ENCODE data around the gene TANC1. TPM values are rescaled to one million over a fixed set of nuclear protein-coding genes. Genes with fewer than 3 reads are reported as not detected.

Gene TANC1
- total and polyA plus RNA-seq, 12 donors: 17.8 to 90.5 (median 70.0) TPM

DNA sequence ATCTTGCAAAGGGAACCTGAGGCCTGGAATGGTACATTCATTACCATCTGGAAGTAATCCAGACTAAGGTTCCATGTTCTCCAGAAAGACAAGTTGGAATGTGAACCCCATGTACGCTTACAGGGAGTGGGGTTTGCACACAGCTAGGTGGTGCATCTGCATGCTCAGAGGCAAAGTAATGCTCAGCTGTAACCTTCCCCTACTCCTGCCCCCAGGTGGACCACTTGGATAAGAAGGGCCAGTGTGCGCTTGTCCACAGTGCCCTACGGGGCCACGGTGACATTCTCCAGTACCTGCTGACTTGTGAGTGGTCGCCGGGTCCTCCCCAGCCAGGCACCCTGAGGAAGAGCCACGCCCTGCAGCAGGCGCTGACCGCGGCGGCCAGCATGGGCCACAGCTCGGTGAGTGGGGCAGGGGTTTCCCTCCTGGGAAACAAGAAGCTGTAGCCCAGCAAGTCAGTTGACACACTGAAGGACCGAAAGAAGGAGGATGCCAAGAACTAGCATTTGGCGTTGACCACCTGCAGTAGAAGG is 228.0 kb downstream of the TANC1 start:
- Histone ChIP-seq H3K4me3 (no peak overlapping the region), H3K27me3 (no peaks in the 10 kb centered on the region), H3K27ac (peak overlapping the region in 6 of 10 donors; percentile 31 to 72 (median 62)), H3K4me1 (peaks cover 0 to 66% (median 40%) of the 10 kb centered on the region in 9 donors), H3K9me3 (no peaks in the 10 kb centered on the region), H3K36me3 (peaks cover 0 to 91% (median 9%) of the 10 kb centered on the region in 9 donors)
- intact Hi-C loops (cut with DNase I): loop anchor here in 1 of 10 donors (5.0 kb wide), 1 partner anchor 64 kb away; no protein-coding TSS in a partner anchor
- WGBS, 2 donors: 93 to 96% methylated on average over 14 of the region's 14 CpGs
- ATAC-seq: peak in 3 of 8 donors; percentile 8 to 42 (median 24)
- DNase-seq: no peak
- TF ChIP-seq, protein P1, sequence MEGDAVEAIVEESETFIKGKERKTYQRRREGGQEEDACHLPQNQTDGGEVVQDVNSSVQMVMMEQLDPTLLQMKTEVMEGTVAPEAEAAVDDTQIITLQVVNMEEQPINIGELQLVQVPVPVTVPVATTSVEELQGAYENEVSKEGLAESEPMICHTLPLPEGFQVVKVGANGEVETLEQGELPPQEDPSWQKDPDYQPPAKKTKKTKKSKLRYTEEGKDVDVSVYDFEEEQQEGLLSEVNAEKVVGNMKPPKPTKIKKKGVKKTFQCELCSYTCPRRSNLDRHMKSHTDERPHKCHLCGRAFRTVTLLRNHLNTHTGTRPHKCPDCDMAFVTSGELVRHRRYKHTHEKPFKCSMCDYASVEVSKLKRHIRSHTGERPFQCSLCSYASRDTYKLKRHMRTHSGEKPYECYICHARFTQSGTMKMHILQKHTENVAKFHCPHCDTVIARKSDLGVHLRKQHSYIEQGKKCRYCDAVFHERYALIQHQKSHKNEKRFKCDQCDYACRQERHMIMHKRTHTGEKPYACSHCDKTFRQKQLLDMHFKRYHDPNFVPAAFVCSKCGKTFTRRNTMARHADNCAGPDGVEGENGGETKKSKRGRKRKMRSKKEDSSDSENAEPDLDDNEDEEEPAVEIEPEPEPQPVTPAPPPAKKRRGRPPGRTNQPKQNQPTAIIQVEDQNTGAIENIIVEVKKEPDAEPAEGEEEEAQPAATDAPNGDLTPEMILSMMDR (IDR thresholded peaks at IDR 0.05): no peak

DNA sequence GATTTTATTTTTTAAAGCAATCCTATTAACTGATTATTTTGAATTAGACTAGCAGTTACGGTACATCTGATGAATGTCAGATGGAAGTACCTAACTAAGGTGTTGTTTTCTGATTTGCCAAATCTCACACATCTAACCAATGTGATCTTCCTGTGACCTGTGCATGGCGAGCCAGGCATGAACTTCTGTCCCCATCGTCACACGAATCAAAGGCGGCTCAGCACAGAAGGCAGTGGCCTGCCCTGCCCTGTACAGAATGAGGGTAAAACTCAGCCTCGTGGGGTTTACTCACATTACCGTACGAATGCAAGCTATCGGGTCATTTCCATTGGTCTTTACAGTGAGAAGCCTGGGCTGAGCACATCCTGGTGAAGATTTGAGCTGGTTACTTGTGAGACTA is 230.8 kb downstream of the TANC1 start:
- intact Hi-C loops (cut with DNase I): loop anchor here in 1 of 10 donors (5.0 kb wide), 1 partner anchor 67 kb away; no protein-coding TSS in a partner anchor
- WGBS, 2 donors: 82 to 85% methylated on average over 9 of the region's 9 CpGs
- H3K36me3 ChIP-seq: peaks cover 0 to 86% (median 9%) of the 10 kb centered on the region in 9 donors
- DNase-seq (no peak), ATAC-seq (no peak)
- no peaks in the 10 kb centered on the region for H3K9me3 ChIP-seq
- H3K4me3 ChIP-seq: no peak overlapping the region
- TF ChIP-seq, protein P1 (IDR thresholded peaks at IDR 0.05): no peak
- H3K27me3 ChIP-seq: no peaks in the 10 kb centered on the region
- peaks cover 0 to 80% (median 53%) of the 10 kb centered on the region in 9 donors for H3K4me1 ChIP-seq
- H3K27ac ChIP-seq: peak overlapping the region in 7 of 10 donors; percentile 21 to 74 (median 45)

DNA sequence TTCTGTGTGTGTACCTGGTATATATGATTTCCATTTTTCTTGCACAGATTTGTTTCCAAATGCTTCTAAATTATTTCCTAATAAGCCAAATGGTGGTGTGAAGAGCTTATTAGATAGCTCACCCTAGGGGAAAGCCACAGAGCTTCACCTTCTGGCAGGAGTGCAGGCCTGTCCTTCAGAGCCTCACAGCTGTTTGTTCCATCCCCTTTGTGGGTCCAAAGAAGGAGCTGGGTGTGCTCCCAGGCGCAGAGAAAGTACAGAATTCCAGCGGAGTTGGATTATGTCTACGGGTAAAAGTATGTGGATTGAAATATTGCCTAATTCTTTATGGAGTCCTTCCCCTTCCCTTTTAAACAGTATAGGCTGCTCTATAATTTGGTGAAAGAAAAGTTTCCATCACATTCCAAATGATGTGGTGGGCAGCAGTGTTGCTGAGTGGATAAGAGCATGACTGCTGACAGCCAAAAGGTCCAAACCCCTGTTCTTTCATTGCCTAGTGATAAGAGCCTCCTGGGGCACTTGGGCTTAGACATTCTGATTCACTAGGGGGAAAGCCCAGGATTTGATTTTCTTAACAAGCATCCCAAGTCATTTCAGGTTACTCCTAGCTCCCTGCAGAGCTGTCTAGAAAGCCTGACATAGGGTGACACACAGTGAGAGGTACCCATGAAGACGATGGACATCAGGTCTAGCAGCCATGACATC is 231.5 kb downstream of the TANC1 start:
- TF ChIP-seq, protein P1 (IDR thresholded peaks at IDR 0.05): no peak
- peaks cover 0 to 86% (median 12%) of the 10 kb centered on the region in 9 donors for H3K36me3 ChIP-seq
- WGBS, 2 donors: 44 to 56% methylated on average over 4 of the region's 4 CpGs
- DNase-seq: no peak
- peak overlapping the region in 8 of 10 donors; percentile 29 to 74 (median 42) for H3K27ac ChIP-seq
- H3K4me1 ChIP-seq: peaks cover 0 to 73% (median 53%) of the 10 kb centered on the region in 9 donors
- intact Hi-C loops (cut with DNase I): loop anchor here in 1 of 10 donors (5.0 kb wide), 1 partner anchor 68 kb away; no protein-coding TSS in a partner anchor
- no peaks in the 10 kb centered on the region for H3K9me3 ChIP-seq
- ATAC-seq: peak in 3 of 8 donors; percentile 24 to 27 (median 26)
- no peak overlapping the region for H3K4me3 ChIP-seq
- no peaks in the 10 kb centered on the region for H3K27me3 ChIP-seq

DNA sequence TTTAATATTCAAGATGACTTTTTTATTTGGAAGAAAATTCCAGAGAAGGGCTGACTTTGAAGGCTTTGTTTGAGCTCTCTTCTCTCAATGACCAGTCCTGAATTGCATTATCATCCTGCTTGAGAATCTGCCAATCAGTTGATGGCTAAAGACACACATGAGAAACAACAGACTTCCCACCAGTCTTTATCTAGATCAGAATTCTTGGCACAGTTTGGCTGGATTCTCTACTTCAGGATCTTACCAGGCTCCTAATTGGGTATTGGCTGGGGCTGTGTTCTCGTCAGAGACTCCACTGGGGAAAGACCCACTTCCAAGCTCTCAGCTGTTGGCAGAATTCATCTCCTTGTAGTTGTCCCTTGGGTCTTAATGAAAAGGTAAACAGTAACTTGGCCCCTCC is 232.1 kb downstream of the TANC1 start:
- ATAC-seq: no peak
- TF ChIP-seq, protein P1 (IDR thresholded peaks at IDR 0.05): no peak
- H3K4me1 ChIP-seq: peaks cover 0 to 68% (median 53%) of the 10 kb centered on the region in 9 donors
- no peak for DNase-seq
- intact Hi-C loops (cut with DNase I): no loop called here
- H3K4me3 ChIP-seq: no peak overlapping the region
- no peaks in the 10 kb centered on the region for H3K27me3 ChIP-seq
- H3K36me3 ChIP-seq: peaks cover 0 to 85% (median 12%) of the 10 kb centered on the region in 9 donors
- H3K9me3 ChIP-seq: no peaks in the 10 kb centered on the region
- 22 to 23% methylated on average over 1 of the region's 1 CpG for WGBS, 2 donors
- H3K27ac ChIP-seq: peak overlapping the region in 8 of 10 donors; percentile 34 to 74 (median 44)
